ENCODE measurements around the gene SCUBE3.

DNA sequence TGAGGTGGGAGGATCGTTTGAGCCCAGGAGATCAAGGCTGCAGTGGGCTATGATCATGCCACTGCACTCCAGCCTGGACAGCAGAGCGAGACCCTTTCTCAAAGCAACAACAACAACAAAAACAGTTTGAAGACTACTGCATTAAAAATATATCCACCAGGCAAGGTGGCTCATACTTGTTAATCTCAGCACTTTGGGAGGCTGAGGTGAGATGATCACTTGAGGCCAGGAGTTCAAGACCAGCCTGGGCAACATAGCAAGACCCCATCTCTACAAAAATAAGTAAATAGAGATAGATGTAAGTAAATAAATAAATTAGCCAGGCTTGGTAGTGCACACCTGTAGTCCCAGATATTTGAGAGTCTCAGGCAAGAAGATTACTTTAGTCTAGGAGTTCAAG is 58.2 kb downstream of the SCUBE3 start:
- TF ChIP-seq, protein P1, sequence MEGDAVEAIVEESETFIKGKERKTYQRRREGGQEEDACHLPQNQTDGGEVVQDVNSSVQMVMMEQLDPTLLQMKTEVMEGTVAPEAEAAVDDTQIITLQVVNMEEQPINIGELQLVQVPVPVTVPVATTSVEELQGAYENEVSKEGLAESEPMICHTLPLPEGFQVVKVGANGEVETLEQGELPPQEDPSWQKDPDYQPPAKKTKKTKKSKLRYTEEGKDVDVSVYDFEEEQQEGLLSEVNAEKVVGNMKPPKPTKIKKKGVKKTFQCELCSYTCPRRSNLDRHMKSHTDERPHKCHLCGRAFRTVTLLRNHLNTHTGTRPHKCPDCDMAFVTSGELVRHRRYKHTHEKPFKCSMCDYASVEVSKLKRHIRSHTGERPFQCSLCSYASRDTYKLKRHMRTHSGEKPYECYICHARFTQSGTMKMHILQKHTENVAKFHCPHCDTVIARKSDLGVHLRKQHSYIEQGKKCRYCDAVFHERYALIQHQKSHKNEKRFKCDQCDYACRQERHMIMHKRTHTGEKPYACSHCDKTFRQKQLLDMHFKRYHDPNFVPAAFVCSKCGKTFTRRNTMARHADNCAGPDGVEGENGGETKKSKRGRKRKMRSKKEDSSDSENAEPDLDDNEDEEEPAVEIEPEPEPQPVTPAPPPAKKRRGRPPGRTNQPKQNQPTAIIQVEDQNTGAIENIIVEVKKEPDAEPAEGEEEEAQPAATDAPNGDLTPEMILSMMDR (IDR thresholded peaks at IDR 0.05), result no peak
- TF ChIP-seq EP300 (IDR thresholded peaks at IDR 0.05) (no peak), POLR2AphosphoS5 (IDR thresholded peaks at IDR 0.05) (no peak), POLR2A (IDR thresholded peaks at IDR 0.05; ENCODE audit: low read depth) (no peak)

Measured in esophagus muscularis mucosa (tissue), 4 donors.